MM.1S (cell line): Measurements from ENCODE around the gene MZF1.

Experiments
- EZH2 ChIP-seq: fragments of 300-600 bp; sonication (generic); optimal IDR thresholded peaks from 2 replicates; pipeline ENCODE3; 2017; ENCODE audit warnings: low read depth, mild to moderate bottlenecking, antibody characterized with exemption, low read length, mixed read lengths
- EZH2phosphoT487 ChIP-seq: fragments of 300-600 bp; sonication (generic); IDR thresholded peaks from 2 replicates; pipeline ENCODE4 v1.6.1; 2018; ENCODE audit warnings: antibody characterized with exemption, low read length
- TF ChIP-seq, protein P1 (sequence below): fragments of 300-600 bp; sonication (generic); IDR thresholded peaks from 2 replicates; pipeline ENCODE4 v1.5.1; 2016; ENCODE audit warnings: antibody characterized with exemption, low read length, mixed read lengths

DNA sequence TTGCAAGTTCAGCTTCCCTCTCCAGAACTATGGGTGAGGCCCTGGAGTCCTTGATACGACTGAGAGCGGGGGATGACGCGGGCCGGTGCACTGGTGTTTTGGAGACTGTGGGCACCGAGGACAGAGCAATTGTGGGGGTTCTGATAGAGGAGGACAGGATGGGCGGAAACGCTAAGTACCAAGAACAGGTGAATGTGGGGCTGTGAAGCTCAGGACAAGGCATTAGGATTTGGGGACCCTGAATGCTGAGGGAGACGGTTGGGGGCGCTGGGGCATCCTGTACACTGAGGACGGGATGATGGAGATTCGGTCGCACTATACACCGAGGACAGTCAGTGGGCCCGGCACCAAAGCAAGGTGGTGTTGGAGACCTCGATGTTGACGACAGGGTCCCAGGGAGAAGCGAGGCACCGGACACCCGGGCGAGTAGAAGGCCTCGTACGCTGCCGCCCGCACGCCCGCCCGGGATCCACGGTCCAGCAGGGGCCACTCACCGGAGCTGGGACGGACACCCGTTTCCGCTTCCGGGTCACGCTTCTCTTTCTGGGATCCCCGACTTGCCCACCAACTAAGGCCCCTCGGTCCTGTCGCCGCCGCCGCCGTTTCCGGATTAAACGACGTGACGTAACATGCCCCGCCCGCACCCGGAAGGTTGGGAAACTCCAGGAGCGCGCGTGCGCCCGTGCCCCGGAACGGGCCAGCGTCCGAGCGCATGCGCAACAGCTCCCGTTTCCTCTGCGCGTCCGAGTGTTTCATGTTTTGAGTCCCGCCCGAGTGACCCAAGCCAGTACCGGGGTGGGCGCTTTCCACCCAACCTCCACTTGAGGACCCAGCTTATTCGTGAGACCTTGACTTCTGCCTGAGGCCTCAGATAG lies 18.4 kb downstream of the MZF1 start, which contains the start of gene CHMP2A:
- TF ChIP-seq EZH2 (no peak), EZH2phosphoT487 (no peak)
- TF ChIP-seq, protein P1, sequence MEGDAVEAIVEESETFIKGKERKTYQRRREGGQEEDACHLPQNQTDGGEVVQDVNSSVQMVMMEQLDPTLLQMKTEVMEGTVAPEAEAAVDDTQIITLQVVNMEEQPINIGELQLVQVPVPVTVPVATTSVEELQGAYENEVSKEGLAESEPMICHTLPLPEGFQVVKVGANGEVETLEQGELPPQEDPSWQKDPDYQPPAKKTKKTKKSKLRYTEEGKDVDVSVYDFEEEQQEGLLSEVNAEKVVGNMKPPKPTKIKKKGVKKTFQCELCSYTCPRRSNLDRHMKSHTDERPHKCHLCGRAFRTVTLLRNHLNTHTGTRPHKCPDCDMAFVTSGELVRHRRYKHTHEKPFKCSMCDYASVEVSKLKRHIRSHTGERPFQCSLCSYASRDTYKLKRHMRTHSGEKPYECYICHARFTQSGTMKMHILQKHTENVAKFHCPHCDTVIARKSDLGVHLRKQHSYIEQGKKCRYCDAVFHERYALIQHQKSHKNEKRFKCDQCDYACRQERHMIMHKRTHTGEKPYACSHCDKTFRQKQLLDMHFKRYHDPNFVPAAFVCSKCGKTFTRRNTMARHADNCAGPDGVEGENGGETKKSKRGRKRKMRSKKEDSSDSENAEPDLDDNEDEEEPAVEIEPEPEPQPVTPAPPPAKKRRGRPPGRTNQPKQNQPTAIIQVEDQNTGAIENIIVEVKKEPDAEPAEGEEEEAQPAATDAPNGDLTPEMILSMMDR: no peak
